ENCODE data around the gene NCOA5. TPM values are rescaled to one million over a fixed set of nuclear protein-coding genes. Genes with fewer than 3 reads are reported as not detected.

NCOA5 gene
- total RNA-seq, 1 donor from 2014 or later: 42.9 TPM

GRCh38 chr20:46056027-46056833 is 33.5 kb downstream of the NCOA5 start:
- Mint-ChIP-seq H3K27me3 (ENCODE audit: unreplicated experiment) (peaks cover 28% of the 10 kb centered on the region), H3K36me3 (ENCODE audit: unreplicated experiment) (peaks cover 20% of the 10 kb centered on the region), H3K4me1 (ENCODE audit: low read depth, unreplicated experiment) (peaks cover 18% of the 10 kb centered on the region), H3K27ac (ENCODE audit: unreplicated experiment) (no peak overlapping the region), H3K4me3 (ENCODE audit: unreplicated experiment) (no peak overlapping the region), H3K9me3 (ENCODE audit: unreplicated experiment) (peaks cover 3% of the 10 kb centered on the region)
- TF ChIP-seq CTCF (IDR thresholded peaks at IDR 0.05; ENCODE audit: partially characterized antibody, unreplicated experiment): no peak
- DNase-seq: no peak

- no peak for DNase-seq
- Mint-ChIP-seq H3K27ac (ENCODE audit: unreplicated experiment) (no peak overlapping the region), H3K4me1 (ENCODE audit: low read depth, unreplicated experiment) (peaks cover 14% of the 10 kb centered on the region), H3K27me3 (ENCODE audit: unreplicated experiment) (peaks cover 30% of the 10 kb centered on the region), H3K4me3 (ENCODE audit: unreplicated experiment) (no peak overlapping the region), H3K36me3 (ENCODE audit: unreplicated experiment) (peaks cover 20% of the 10 kb centered on the region), H3K9me3 (ENCODE audit: unreplicated experiment) (peaks cover 3% of the 10 kb centered on the region)
- TF ChIP-seq CTCF (IDR thresholded peaks at IDR 0.05; ENCODE audit: partially characterized antibody, unreplicated experiment): no peak
These were observed 34.5 kb downstream of the NCOA5 start for GRCh38 chr20:46055269-46055668.

- Mint-ChIP-seq H3K27me3 (ENCODE audit: unreplicated experiment) (peaks cover 32% of the 10 kb centered on the region), H3K4me3 (ENCODE audit: unreplicated experiment) (no peak overlapping the region), H3K27ac (ENCODE audit: unreplicated experiment) (no peak overlapping the region), H3K9me3 (ENCODE audit: unreplicated experiment) (peaks cover 3% of the 10 kb centered on the region), H3K4me1 (ENCODE audit: low read depth, unreplicated experiment) (peaks cover 8% of the 10 kb centered on the region), H3K36me3 (ENCODE audit: unreplicated experiment) (peaks cover 20% of the 10 kb centered on the region)
- TF ChIP-seq CTCF (IDR thresholded peaks at IDR 0.05; ENCODE audit: partially characterized antibody, unreplicated experiment): no peak
- DNase-seq: no peak
These were observed 35.2 kb downstream of the NCOA5 start for GRCh38 chr20:46054606-46055005.

GRCh38 chr20:46053416-46053815 is 36.3 kb downstream of the NCOA5 start:
- H3K27ac Mint-ChIP-seq (ENCODE audit: unreplicated experiment): no peak overlapping the region
- no peak overlapping the region for H3K4me3 Mint-ChIP-seq (ENCODE audit: unreplicated experiment)
- peaks cover 31% of the 10 kb centered on the region for H3K27me3 Mint-ChIP-seq (ENCODE audit: unreplicated experiment)
- peaks cover 20% of the 10 kb centered on the region for H3K36me3 Mint-ChIP-seq (ENCODE audit: unreplicated experiment)
- peaks cover 1% of the 10 kb centered on the region for H3K4me1 Mint-ChIP-seq (ENCODE audit: low read depth, unreplicated experiment)
- no peak for TF ChIP-seq CTCF (IDR thresholded peaks at IDR 0.05; ENCODE audit: partially characterized antibody, unreplicated experiment)
- H3K9me3 Mint-ChIP-seq (ENCODE audit: unreplicated experiment): peaks cover 3% of the 10 kb centered on the region
- no peak for DNase-seq

- H3K36me3 Mint-ChIP-seq (ENCODE audit: unreplicated experiment): peaks cover 16% of the 10 kb centered on the region
- peaks cover 1% of the 10 kb centered on the region for H3K4me1 Mint-ChIP-seq (ENCODE audit: low read depth, unreplicated experiment)
- peaks cover 26% of the 10 kb centered on the region for H3K27me3 Mint-ChIP-seq (ENCODE audit: unreplicated experiment)
- no peak for DNase-seq
- TF ChIP-seq CTCF (IDR thresholded peaks at IDR 0.05; ENCODE audit: partially characterized antibody, unreplicated experiment): no peak
- H3K9me3 Mint-ChIP-seq (ENCODE audit: unreplicated experiment): peaks cover 3% of the 10 kb centered on the region
- H3K27ac Mint-ChIP-seq (ENCODE audit: unreplicated experiment): no peak overlapping the region
- no peak overlapping the region for H3K4me3 Mint-ChIP-seq (ENCODE audit: unreplicated experiment)
These were observed 38.0 kb downstream of the NCOA5 start for GRCh38 chr20:46051556-46052308.
